Fibroblast of the aortic adventitia (primary cell): ENCODE data around the gene TGFB1I1. TPM values are rescaled to one million over a fixed set of nuclear protein-coding genes. Genes with fewer than 3 reads are reported as not detected.

Source experiments
- DNase-seq: peaks from one replicate; pipeline ENCODE4 v3.0.0-alpha.2; 2010; ENCODE audit warnings: low read depth
- H3K4me3 ChIP-seq: 2 replicates; pipeline ENCODE4 v1.5.1; 2011; ENCODE audit warnings: low read depth, mild to moderate bottlenecking, control low read depth, low read length, moderate library complexity
- CTCF ChIP-seq: IDR thresholded peaks from 2 replicates; pipeline ENCODE4 v1.5.1; 2011; ENCODE audit warnings: mild to moderate bottlenecking, low read length, control low read depth, inconsistent platforms; ENCODE audit not compliant: insufficient read depth
- total RNA-seq: library from RNA; depleted of rRNA; stranded (reverse); fragments of >200 nt; gene quantifications from 2 replicates; pipeline ENCODE4 v1.2.3, GENCODE V29; 2012; ENCODE audit warnings: low replicate concordance

TGFB1I1 gene
- total RNA-seq = 30.3 and 56.7 TPM in 2 replicates

- peak; percentile 67 for DNase-seq
- no peak for TF ChIP-seq CTCF
- peak within 1 kb of the TSS; percentile 82 for H3K4me3 ChIP-seq
These were observed at the start of gene TGFB1I1 for GRCh38 chr16:31471875-31472708. Gene TGFB1I1 (plus strand): TSS chr16:31472152. CDS start chr16:31472189, 37 bp downstream.

GRCh38 chr16:31423241-31423640 lies 48.7 kb upstream of the TGFB1I1 start:
- TF ChIP-seq CTCF = no peak
- H3K4me3 ChIP-seq = no peak overlapping the region
- no peak for DNase-seq

- no peak for DNase-seq
- H3K4me3 ChIP-seq = no peak overlapping the region
- TF ChIP-seq CTCF = no peak
These were observed 48.2 kb upstream of the TGFB1I1 start for GRCh38 chr16:31423801-31424200.

GRCh38 chr16:31427441-31428278 lies 44.3 kb upstream of the TGFB1I1 start:
- H3K4me3 ChIP-seq = peak overlapping the region; percentile 55
- peak; percentile 50 for DNase-seq
- no peak for TF ChIP-seq CTCF

- DNase-seq = no peak
- TF ChIP-seq CTCF = no peak
- H3K4me3 ChIP-seq = peak within 1 kb of the TSS; percentile 55
These were observed 43.7 kb upstream of the TGFB1I1 start, which contains the start of gene COX6A2 for GRCh38 chr16:31428279-31428597. Gene COX6A2 (minus strand): TSS chr16:31428360. CDS start chr16:31428325, 35 bp downstream.

GRCh38 chr16:31428638-31429247 lies 43.2 kb upstream of the TGFB1I1 start:
- no peak for DNase-seq
- no peak for TF ChIP-seq CTCF
- H3K4me3 ChIP-seq = no peak overlapping the region
